Measurements from ENCODE around the gene RAMP3. TPM values are rescaled to one million over a fixed set of nuclear protein-coding genes. Genes with fewer than 3 reads are reported as not detected.
A peak's percentile ranks its signal among the peaks of the same experiment; 100 is the strongest.

The RAMP3 gene
- total RNA-seq, 1 donor from 2014 or later, result not detected

DNA sequence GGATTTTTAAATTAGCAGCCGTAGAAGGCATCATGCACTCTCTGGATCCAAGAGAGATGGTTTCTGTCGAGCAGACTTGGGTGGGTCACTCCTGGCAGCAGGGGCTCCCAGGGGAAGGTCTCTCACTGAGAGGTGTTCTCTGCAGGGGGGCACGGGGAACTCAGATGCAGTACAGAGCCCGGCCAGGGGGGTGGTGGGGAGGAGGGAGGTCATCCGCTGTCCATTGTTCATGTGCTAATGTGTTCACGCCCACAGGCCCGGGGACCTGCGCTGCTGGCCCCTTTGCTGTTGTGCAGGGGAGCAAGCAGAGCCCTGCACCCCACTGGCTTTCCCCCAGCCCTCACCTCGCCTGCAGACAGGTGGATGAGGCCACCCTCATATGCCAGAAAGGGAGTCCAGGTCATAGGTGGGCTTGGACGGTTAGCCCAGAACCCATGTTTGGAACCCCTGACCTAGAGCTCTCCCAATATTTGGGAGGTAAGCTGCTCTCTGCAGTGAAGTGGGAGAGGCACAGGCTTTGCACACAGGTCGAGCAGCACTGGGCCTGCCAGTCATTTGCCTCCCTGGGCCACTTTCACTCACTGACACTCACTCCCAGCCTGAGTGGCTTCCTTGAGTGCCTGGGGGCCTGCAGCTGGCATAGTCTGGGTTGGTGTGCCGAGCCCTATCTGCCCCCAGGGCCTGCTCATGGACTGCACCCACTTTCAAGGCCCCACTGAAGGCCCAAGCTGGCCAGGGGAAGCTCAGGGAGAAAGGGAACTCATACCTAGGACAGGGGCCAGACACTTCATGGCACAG lies 33.5 kb upstream of the RAMP3 start:
- DNase-seq, result no peak
- Mint-ChIP-seq H3K27ac (peak overlapping the region; percentile 87), H3K4me1 (peaks cover 13% of the 10 kb centered on the region), H3K9me3 (no peaks in the 10 kb centered on the region), H3K4me3 (no peak overlapping the region), H3K27me3 (no peaks in the 10 kb centered on the region), H3K36me3 (ENCODE audit: low read depth) (no peaks in the 10 kb centered on the region)
- intact Hi-C loops (cut with micrococcal nuclease), result no loop called here

DNA sequence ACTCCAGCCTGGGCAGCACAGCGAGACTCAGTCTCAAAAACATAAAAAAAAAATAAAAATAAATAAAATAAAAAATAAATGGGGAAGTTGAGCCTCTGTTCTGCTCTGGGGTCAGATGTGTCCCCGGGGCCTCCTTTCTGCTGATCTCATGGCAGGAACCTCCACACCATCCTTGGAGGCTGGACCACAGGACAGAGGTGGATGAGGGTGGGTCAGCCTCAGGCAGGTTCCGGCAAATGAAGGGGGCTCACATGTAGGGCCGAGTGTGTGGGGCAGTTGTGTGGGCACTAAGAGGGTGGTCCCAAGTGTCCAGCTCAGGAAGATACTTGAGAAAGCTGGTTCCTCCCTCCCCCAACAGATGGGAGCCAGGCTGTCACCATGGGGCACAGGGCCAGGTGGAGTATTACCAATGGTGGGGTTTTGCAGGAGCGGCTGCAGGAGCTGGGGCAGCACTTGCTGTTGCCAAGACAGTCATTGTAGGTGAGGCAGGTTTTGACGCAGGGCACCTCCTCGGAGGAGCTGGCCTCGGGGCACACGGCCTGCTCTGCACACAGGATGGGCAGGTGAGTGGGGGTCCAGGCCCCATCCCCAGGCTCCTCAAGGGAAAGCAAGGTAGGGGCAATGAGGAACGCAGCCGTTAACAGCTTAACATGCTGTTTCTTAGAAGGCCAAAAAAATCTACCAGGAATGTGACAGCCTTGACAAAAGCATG lies 32.2 kb upstream of the RAMP3 start:
- intact Hi-C loops (cut with micrococcal nuclease), result no loop called here
- Mint-ChIP-seq H3K27me3 (no peaks in the 10 kb centered on the region), H3K27ac (no peak overlapping the region), H3K4me3 (no peak overlapping the region), H3K9me3 (no peaks in the 10 kb centered on the region), H3K4me1 (peaks cover 13% of the 10 kb centered on the region), H3K36me3 (ENCODE audit: low read depth) (no peaks in the 10 kb centered on the region)
- no peak for DNase-seq

GRCh38 chr7:45126201-45126600 lies 31.4 kb upstream of the RAMP3 start:
- Mint-ChIP-seq H3K36me3 (ENCODE audit: low read depth) (no peaks in the 10 kb centered on the region), H3K4me3 (no peak overlapping the region), H3K27me3 (no peaks in the 10 kb centered on the region), H3K27ac (no peak overlapping the region), H3K9me3 (no peaks in the 10 kb centered on the region), H3K4me1 (peaks cover 13% of the 10 kb centered on the region)
- DNase-seq, result no peak
- intact Hi-C loops (cut with micrococcal nuclease), result no loop called here

DNA sequence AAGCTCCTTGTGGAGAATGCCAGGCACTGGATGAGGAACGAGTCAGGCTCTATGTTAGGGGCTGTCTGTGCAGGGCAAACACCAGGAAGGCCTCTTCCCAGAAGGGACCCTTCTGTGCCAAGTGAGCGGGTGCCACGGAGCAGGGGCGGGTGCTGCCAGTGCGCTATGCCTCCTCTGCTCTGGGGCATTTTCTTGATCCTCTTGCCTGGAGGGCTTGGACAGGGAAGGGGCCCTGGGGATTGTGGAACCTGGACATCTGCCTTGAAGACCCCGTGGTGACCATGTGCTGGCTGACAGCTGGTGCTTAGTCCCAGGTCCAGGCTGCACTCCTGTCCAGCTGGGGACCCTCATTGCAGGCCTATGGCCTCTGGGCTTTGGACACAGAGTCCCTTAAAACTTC lies 30.7 kb upstream of the RAMP3 start:
- intact Hi-C loops (cut with micrococcal nuclease), result no loop called here

DNA sequence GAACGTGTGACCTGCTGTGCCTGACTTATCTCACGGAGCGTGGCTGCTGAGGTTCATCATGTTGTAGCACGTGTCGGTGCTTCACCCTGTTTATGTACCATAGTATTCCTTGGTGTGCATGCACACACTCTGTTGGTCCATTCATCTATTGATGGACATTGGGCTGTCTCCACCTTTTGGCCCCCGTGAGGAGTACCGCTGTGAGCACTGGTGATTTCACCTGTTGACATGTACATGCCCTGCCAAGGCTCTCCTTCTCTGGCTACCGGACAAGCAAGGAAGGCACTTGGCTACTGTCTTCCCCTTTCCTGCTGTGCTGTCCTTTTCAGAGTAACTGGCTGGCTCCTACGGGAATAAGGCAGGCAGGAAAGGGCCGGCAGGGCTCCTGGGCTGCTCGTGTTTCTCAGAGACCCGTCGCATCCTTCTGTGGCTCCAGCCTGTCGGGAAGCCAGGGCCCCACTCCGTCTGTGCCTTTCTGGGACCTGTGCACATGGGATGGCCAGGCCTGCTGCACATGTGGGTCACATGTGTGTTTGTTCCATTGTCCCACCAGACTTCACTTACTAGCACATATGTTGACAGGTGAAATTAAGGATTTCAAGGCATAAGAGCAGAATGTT lies 28.3 kb upstream of the RAMP3 start:
- Mint-ChIP-seq H3K4me1 (no peaks in the 10 kb centered on the region), H3K27ac (no peak overlapping the region), H3K9me3 (no peaks in the 10 kb centered on the region), H3K36me3 (ENCODE audit: low read depth) (no peaks in the 10 kb centered on the region), H3K27me3 (no peaks in the 10 kb centered on the region), H3K4me3 (no peak overlapping the region)
- no peak for DNase-seq
- intact Hi-C loops (cut with micrococcal nuclease), result no loop called here

More for the DNA sequence above, 30.7 kb upstream of the RAMP3 start:
- no peak overlapping the region for H3K4me3 Mint-ChIP-seq
- no peaks in the 10 kb centered on the region for H3K36me3 Mint-ChIP-seq (ENCODE audit: low read depth)
- peaks cover 13% of the 10 kb centered on the region for H3K4me1 Mint-ChIP-seq
- no peaks in the 10 kb centered on the region for H3K9me3 Mint-ChIP-seq
- H3K27me3 Mint-ChIP-seq, result no peaks in the 10 kb centered on the region
- H3K27ac Mint-ChIP-seq, result no peak overlapping the region
- no peak for DNase-seq

DNA sequence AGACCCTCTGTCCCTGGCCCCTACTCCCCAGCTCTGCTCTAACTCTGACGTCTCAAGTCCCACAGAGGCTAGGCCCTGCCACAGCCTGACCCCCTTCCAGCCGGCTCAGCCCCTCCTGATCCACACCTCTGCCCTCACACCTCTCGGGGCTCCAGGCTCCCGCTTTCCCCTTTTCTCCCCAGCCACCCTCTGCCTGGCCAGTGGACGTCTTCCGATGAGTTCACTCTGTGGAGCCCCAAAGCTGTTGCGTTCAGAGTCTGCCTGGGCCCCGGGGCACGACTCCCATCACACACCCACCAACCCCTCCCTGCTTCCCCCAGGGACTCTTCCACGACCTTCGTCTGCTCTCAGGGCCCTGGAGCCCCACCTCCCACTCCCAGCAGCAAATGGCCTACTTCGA lies 27.7 kb upstream of the RAMP3 start:
- H3K36me3 Mint-ChIP-seq (ENCODE audit: low read depth), result no peaks in the 10 kb centered on the region
- no peaks in the 10 kb centered on the region for H3K9me3 Mint-ChIP-seq
- no peak for DNase-seq
- H3K4me1 Mint-ChIP-seq, result no peaks in the 10 kb centered on the region
- H3K27me3 Mint-ChIP-seq, result no peaks in the 10 kb centered on the region
- intact Hi-C loops (cut with micrococcal nuclease), result no loop called here
- no peak overlapping the region for H3K27ac Mint-ChIP-seq
- H3K4me3 Mint-ChIP-seq, result no peak overlapping the region

GRCh38 chr7:45130910-45131309 lies 26.7 kb upstream of the RAMP3 start:
- intact Hi-C loops (cut with micrococcal nuclease), result no loop called here
- H3K9me3 Mint-ChIP-seq, result no peaks in the 10 kb centered on the region
- no peak overlapping the region for H3K27ac Mint-ChIP-seq
- peaks cover 4% of the 10 kb centered on the region for H3K4me1 Mint-ChIP-seq
- DNase-seq, result no peak
- H3K4me3 Mint-ChIP-seq, result no peak overlapping the region
- H3K36me3 Mint-ChIP-seq (ENCODE audit: low read depth), result no peaks in the 10 kb centered on the region
- no peaks in the 10 kb centered on the region for H3K27me3 Mint-ChIP-seq

GRCh38 chr7:45131891-45132290 lies 25.7 kb upstream of the RAMP3 start:
- Mint-ChIP-seq H3K27me3 (no peaks in the 10 kb centered on the region), H3K9me3 (no peaks in the 10 kb centered on the region), H3K27ac (no peak overlapping the region), H3K36me3 (ENCODE audit: low read depth) (no peaks in the 10 kb centered on the region), H3K4me1 (peaks cover 11% of the 10 kb centered on the region), H3K4me3 (no peak overlapping the region)
- no peak for DNase-seq
- intact Hi-C loops (cut with micrococcal nuclease), result no loop called here

DNA sequence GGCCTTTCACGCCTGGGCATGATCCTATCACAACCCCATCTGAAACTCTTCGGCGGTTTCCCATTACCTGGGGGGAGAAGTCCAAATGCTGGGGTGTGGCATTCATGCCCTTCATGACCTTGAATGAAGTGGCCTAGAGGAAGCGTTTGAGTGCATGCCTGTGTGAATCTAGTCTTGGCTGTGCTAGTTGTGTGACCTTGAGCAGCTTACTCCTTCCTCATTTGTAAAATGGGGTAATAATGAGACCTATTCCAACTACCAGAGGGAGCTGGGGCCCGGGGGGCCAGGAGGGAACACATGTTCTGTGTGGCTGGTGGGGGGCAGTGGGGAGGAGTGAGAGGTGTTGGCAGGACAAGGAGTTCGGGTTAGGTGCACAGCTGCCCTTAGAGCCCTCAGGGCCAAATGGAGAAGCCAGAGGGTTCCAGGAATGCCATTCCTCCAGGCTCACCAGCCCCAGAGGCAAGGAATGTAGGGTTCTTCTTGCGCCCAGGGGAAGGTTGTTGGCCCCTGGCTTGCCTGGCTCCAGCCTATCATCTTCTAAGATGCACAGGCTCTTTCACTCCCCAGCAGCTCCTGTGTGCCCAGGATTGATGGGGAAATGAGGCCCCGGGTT lies 24.8 kb upstream of the RAMP3 start:
- Mint-ChIP-seq H3K27me3 (no peaks in the 10 kb centered on the region), H3K4me3 (no peak overlapping the region), H3K27ac (no peak overlapping the region), H3K36me3 (ENCODE audit: low read depth) (no peaks in the 10 kb centered on the region), H3K9me3 (no peaks in the 10 kb centered on the region), H3K4me1 (peaks cover 12% of the 10 kb centered on the region)
- intact Hi-C loops (cut with micrococcal nuclease), result no loop called here
- no peak for DNase-seq

DNA sequence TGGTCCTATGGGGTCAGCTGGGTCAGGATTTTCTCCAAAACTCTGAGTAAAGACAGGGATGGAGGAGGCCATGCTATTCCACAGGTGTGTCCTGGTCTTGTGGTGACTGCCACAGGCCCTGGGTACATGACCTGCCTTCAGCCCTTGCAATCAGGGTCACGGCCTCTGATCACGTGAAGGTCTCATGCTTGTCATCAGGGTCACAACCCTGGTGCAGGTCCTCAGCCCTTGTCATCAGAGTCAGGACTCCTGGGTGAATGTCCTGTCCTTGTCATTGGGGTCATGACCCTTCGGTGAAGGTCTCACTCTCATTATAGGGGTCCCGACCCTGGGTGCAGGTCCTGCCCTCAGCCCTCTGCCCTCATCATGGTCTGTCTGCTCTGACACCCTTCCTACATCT lies 24.2 kb upstream of the RAMP3 start:
- intact Hi-C loops (cut with micrococcal nuclease), result no loop called here
- no peaks in the 10 kb centered on the region for H3K9me3 Mint-ChIP-seq
- H3K36me3 Mint-ChIP-seq (ENCODE audit: low read depth), result no peaks in the 10 kb centered on the region
- H3K4me1 Mint-ChIP-seq, result peaks cover 12% of the 10 kb centered on the region
- H3K27ac Mint-ChIP-seq, result no peak overlapping the region
- DNase-seq, result no peak
- H3K4me3 Mint-ChIP-seq, result no peak overlapping the region
- H3K27me3 Mint-ChIP-seq, result peaks cover 2% of the 10 kb centered on the region

DNA sequence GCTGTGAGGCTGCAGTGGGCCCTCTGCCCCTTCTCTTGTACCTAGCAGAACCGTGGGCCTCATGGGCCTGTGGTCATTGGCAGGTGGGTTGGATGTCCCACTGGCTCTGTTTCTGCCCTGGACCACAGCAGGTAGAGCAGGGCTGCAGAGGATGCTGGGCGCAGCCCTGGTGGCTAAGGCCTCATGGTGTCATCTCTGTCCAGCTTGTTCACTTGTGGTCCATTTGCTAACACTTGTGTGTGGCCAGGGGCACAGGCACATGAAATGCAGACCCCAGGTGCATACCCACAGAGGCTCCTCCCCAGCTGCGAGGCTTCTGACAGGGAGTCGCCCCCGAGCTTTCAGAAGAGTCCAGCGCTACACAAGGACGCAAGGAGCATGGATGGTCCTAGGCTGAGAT lies 23.7 kb upstream of the RAMP3 start:
- no peak overlapping the region for H3K27ac Mint-ChIP-seq
- H3K4me3 Mint-ChIP-seq, result no peak overlapping the region
- H3K27me3 Mint-ChIP-seq, result peaks cover 2% of the 10 kb centered on the region
- intact Hi-C loops (cut with micrococcal nuclease), result no loop called here
- peaks cover 12% of the 10 kb centered on the region for H3K4me1 Mint-ChIP-seq
- no peak for DNase-seq
- H3K9me3 Mint-ChIP-seq, result no peaks in the 10 kb centered on the region
- H3K36me3 Mint-ChIP-seq (ENCODE audit: low read depth), result no peaks in the 10 kb centered on the region

DNA sequence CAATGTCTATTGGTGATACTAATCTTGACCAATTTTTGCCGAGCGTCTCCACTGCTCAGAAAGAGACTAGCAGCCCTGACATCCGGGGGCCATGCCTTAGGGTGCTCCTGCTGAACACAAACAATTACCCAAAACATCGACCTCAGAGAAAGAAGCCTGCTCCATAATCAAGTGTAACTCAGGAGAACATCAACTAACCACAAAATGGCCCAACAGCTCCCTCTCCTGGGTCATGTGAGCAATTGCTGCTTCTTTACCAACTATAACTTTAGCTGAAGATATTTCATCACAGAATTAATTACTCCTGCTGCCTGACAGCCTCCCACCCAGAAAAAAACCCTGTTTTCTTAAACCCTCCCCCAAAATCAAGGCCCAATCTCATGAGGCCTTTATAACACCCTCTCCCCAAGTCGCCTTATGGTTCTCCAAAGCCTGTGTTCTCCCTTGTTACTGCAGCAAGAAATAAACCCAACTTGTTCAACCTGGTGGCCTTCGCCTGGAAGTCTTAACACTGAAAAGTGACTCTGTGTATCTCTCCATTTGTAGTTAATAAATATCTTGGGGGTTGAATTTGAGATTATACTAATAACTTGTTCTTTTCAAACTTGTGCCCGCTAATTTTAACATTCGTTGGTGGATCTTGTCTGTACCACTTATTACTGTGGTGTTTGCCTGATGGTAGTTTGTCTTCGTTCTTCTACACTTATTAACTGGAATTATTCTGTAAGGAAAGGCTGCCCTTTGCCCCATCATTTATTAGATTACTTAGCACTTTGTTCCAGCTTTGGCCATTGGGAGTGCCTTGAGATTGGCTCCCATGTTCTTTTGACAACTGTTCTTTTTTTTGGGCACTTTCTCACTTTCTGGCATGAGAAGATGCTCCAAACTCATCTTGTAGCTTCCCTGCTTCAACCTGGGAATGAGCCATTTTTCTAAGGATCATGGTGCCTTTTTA lies 21.2 kb upstream of the RAMP3 start:
- intact Hi-C loops (cut with micrococcal nuclease), result loop anchor here (1.0 to 5.0 kb wide), 5 partner anchors 24 to 548 kb away; no protein-coding TSS in a partner anchor
- Mint-ChIP-seq H3K36me3 (ENCODE audit: low read depth) (no peaks in the 10 kb centered on the region), H3K9me3 (no peaks in the 10 kb centered on the region), H3K27me3 (peaks cover 2% of the 10 kb centered on the region), H3K4me1 (peaks cover 16% of the 10 kb centered on the region), H3K27ac (no peak overlapping the region), H3K4me3 (no peak overlapping the region)
- peak; percentile 91 for DNase-seq
